ENCODE results near the gene CWC15. TPM values are rescaled to one million over a fixed set of nuclear protein-coding genes. Genes with fewer than 3 reads are reported as not detected.

CWC15 gene
- total RNA-seq, 4 donors from 2014 or later = 22.9 to 40.3 (median 27.0) TPM

GRCh38 chr11:94959179-94959578 lies 14.2 kb downstream of the CWC15 start:
- no peak for DNase-seq (ENCODE audit: extremely low spot score)
- H3K4me3 ChIP-seq = no peak overlapping the region
- TF ChIP-seq CTCF (IDR thresholded peaks at IDR 0.05) = no peak
- no peak overlapping the region for H3K27ac ChIP-seq (replicated peaks in 1 of 4)
- no peaks in the 10 kb centered on the region for H3K27me3 ChIP-seq
- intact Hi-C loops (cut with DNase I) = no loop called here
- WGBS = 89% methylated on average over 2 of the region's 2 CpGs
- no peaks in the 10 kb centered on the region for H3K4me1 ChIP-seq
- H3K9me3 ChIP-seq = no peaks in the 10 kb centered on the region
- H3K36me3 ChIP-seq = peaks cover 32 to 62% (median 54%) of the 10 kb centered on the region in 4 donors

- intact Hi-C loops (cut with DNase I) = no loop called here
Measured at GRCh38 chr11:94958121-94958696, 15.1 kb downstream of the CWC15 start.

DNA sequence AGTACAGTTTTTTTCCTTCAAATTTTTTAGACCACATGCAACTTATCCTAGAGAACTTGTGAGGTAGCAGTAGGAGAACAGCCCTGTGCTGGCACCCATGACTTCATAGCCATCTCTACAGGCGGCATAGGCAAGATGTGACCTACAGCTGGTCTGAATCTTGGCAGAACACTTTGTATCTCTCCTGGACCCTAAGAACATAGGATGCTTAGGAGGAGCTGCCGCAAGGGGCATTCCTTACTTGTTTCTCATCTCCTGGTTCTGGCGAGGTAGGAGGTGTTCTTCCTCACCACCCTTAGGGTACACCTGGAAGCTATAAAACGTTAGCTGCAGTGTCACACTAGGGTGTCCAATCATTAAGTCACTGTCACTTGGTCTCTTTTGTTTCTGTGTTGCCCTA lies 16.4 kb downstream of the CWC15 start:
- 65% methylated on average over 4 of the region's 4 CpGs for WGBS
- no peak overlapping the region for H3K4me3 ChIP-seq
- H3K27ac ChIP-seq (replicated peaks in 1 of 4) = no peak overlapping the region

More at GRCh38 chr11:94958121-94958696, 15.1 kb downstream of the CWC15 start:
- TF ChIP-seq POLR2AphosphoS5 (IDR thresholded peaks at IDR 0.05) = no peak
- TF ChIP-seq CTCF (IDR thresholded peaks at IDR 0.05) = no peak
- TF ChIP-seq EP300 (IDR thresholded peaks at IDR 0.05) = no peak
- TF ChIP-seq POLR2A (IDR thresholded peaks at IDR 0.05; ENCODE audit: low read depth) = no peak
- 26% methylated on average over 2 of the region's 2 CpGs for WGBS
- Histone ChIP-seq H3K27ac (replicated peaks in 1 of 4) (peak overlapping the region in 3 of 4 donors; percentile 12 to 34 (median 26)), H3K27me3 (no peaks in the 10 kb centered on the region), H3K4me1 (no peaks in the 10 kb centered on the region), H3K9me3 (no peaks in the 10 kb centered on the region), H3K4me3 (no peak overlapping the region), H3K36me3 (peaks cover 23 to 52% (median 45%) of the 10 kb centered on the region in 4 donors)
- DNase-seq (ENCODE audit: extremely low spot score) = no peak

DNA sequence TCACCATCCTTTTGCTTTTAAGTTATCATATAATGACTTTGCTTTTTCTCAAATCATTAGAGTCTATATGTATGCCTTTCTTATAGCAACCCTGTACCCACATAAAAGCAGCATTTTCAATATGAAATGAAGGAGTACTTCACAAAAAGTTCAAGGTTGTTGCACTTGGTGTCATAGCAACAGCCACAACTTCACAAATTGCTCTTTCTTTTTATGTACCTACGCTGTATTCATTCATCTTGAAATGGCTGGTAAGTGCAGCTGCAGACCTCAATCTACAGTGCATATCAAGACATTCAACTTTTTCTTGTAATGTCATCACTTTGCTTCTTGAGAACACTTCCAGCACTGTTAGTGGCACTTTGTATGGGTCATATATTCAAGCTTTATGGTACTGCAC lies 18.6 kb downstream of the CWC15 start:
- no peak overlapping the region for H3K4me3 ChIP-seq
- TF ChIP-seq POLR2A (IDR thresholded peaks at IDR 0.05; ENCODE audit: low read depth) (no peak), CTCF (IDR thresholded peaks at IDR 0.05) (no peak), POLR2AphosphoS5 (IDR thresholded peaks at IDR 0.05) (no peak), EP300 (IDR thresholded peaks at IDR 0.05) (no peak)
- DNase-seq (ENCODE audit: extremely low spot score) = no peak
- no peaks in the 10 kb centered on the region for H3K27me3 ChIP-seq
- intact Hi-C loops (cut with DNase I) = no loop called here
- H3K36me3 ChIP-seq = peaks cover 0 to 18% (median 12%) of the 10 kb centered on the region in 4 donors
- H3K27ac ChIP-seq (replicated peaks in 1 of 4) = no peak overlapping the region
- no peaks in the 10 kb centered on the region for H3K9me3 ChIP-seq
- WGBS = 32% methylated on average over 1 of the region's 1 CpG
- H3K4me1 ChIP-seq = no peaks in the 10 kb centered on the region

More for the DNA sequence above, 16.4 kb downstream of the CWC15 start:
- Histone ChIP-seq H3K4me1 (no peaks in the 10 kb centered on the region), H3K27me3 (no peaks in the 10 kb centered on the region), H3K9me3 (no peaks in the 10 kb centered on the region), H3K36me3 (peaks cover 11 to 40% (median 33%) of the 10 kb centered on the region in 4 donors)
- no peak for DNase-seq (ENCODE audit: extremely low spot score)
- TF ChIP-seq CTCF (IDR thresholded peaks at IDR 0.05) = no peak
- no peak for TF ChIP-seq EP300 (IDR thresholded peaks at IDR 0.05)
- no peak for TF ChIP-seq POLR2AphosphoS5 (IDR thresholded peaks at IDR 0.05)
- TF ChIP-seq POLR2A (IDR thresholded peaks at IDR 0.05; ENCODE audit: low read depth) = no peak
- intact Hi-C loops (cut with DNase I) = no loop called here

DNA sequence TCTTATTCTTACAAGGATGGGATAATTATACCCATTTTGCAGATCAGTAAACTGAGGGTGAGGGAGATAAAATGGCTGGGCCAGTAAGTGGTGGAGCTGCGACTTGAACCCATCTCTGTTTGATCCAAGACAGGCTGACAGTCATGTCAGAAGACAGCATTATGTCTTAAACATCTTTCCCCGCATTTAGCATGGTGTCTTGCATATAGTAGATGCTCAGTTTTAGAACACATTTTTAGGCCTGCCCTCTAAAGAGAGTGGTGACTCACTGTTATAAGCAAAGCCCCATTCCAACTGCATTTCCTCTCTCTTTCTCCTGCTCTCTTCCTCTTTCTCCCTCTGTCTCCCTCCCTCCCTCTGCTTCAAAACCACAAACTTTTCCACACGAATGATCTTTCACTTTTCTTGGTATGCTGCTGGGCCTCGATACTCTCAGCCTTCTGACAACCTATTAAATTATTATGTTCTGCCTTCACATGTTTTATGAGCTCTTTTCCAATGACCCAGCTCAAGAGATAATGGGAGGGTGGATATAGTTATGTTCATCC lies 25.2 kb downstream of the CWC15 start:
- no peak overlapping the region for H3K27ac ChIP-seq (replicated peaks in 1 of 4)
- intact Hi-C loops (cut with DNase I) = no loop called here
- no peaks in the 10 kb centered on the region for H3K36me3 ChIP-seq
- no peak overlapping the region for H3K4me3 ChIP-seq
- no peaks in the 10 kb centered on the region for H3K4me1 ChIP-seq
- WGBS = 68% methylated on average over 4 of the region's 4 CpGs
- no peak for DNase-seq (ENCODE audit: extremely low spot score)
- H3K9me3 ChIP-seq = no peaks in the 10 kb centered on the region
- H3K27me3 ChIP-seq = no peaks in the 10 kb centered on the region
- no peak for TF ChIP-seq EP300 (IDR thresholded peaks at IDR 0.05)
- no peak for TF ChIP-seq POLR2A (IDR thresholded peaks at IDR 0.05; ENCODE audit: low read depth)
- no peak for TF ChIP-seq POLR2AphosphoS5 (IDR thresholded peaks at IDR 0.05)
- TF ChIP-seq CTCF (IDR thresholded peaks at IDR 0.05) = no peak
